H9 (cell line): Measurements from ENCODE around the gene CD7. TPM values are rescaled to one million over a fixed set of nuclear protein-coding genes. Genes with fewer than 3 reads are reported as not detected.

Source experiments
- DNase-seq: peaks from one replicate; pipeline ENCODE4 v3.0.0-alpha.2; 2017
- H2AFZ ChIP-seq: one replicate; pipeline ENCODE4 v1.6.1; 2013; ENCODE audit warnings: mild to moderate bottlenecking, low read length, control low read depth, moderate library complexity
- H2AK5ac ChIP-seq: 2 replicates; pipeline ENCODE4 v1.6.1; 2013; ENCODE audit warnings: low read length, control low read depth, mixed read lengths; ENCODE audit not compliant: insufficient read length
- H2BK120ac ChIP-seq: one replicate; pipeline ENCODE4 v1.6.1; 2013; ENCODE audit warnings: low read depth, mild to moderate bottlenecking, low read length, control low read depth, inconsistent platforms; ENCODE audit not compliant: poor library complexity, severe bottlenecking
- H2BK12ac ChIP-seq: 2 replicates; pipeline ENCODE4 v1.6.1; 2013; ENCODE audit warnings: low read length, control low read depth, mixed read lengths, low read depth; ENCODE audit not compliant: insufficient read length
- H2BK15ac ChIP-seq: 2 replicates; pipeline ENCODE4 v1.6.1; 2013; ENCODE audit warnings: low read depth, low read length, control low read depth
- H2BK20ac ChIP-seq: one replicate; pipeline ENCODE4 v1.6.1; 2013; ENCODE audit warnings: low read depth, mild to moderate bottlenecking, low read length, control low read depth, inconsistent platforms; ENCODE audit not compliant: poor library complexity, severe bottlenecking
- H2BK5ac ChIP-seq: 2 replicates; pipeline ENCODE4 v1.6.1; 2013; ENCODE audit warnings: low read length, control low read depth, mixed read lengths; ENCODE audit not compliant: insufficient read length
- H3K14ac ChIP-seq: 2 replicates; pipeline ENCODE4 v1.6.1; 2013; ENCODE audit warnings: low read length, control low read depth; ENCODE audit not compliant: insufficient read depth
- H3K18ac ChIP-seq: 2 replicates; pipeline ENCODE4 v1.6.1; 2013; ENCODE audit warnings: low read depth, mild to moderate bottlenecking, mixed read lengths, low read length, control low read depth; ENCODE audit not compliant: insufficient read length
- H3K23ac ChIP-seq: 2 replicates; pipeline ENCODE4 v1.6.1; 2013; ENCODE audit warnings: low read length, control low read depth, mixed read lengths, low read depth; ENCODE audit not compliant: insufficient read length
- H3K23me2 ChIP-seq: 2 replicates; pipeline ENCODE4 v1.6.1; 2013; ENCODE audit warnings: low read depth, mild to moderate bottlenecking, mixed read lengths, low read length, control low read depth; ENCODE audit not compliant: insufficient read length, poor library complexity, severe bottlenecking
- H3K27ac ChIP-seq: 2 replicates; pipeline ENCODE4 v1.5.1; 2013; ENCODE audit warnings: low read length, control low read depth, mixed read lengths, low read depth; ENCODE audit not compliant: insufficient read length
- H3K27me3 ChIP-seq: 2 replicates; pipeline ENCODE4 v1.6.1; 2013; ENCODE audit warnings: low read length, control low read depth, inconsistent platforms; ENCODE audit not compliant: insufficient read depth
- H3K4ac ChIP-seq: 2 replicates; pipeline ENCODE4 v1.6.1; 2013; ENCODE audit warnings: low read depth, mild to moderate bottlenecking, control low read depth, inconsistent platforms, low read length, moderate library complexity
- H3K4me1 ChIP-seq: 2 replicates; pipeline ENCODE4 v1.6.1; 2013; ENCODE audit warnings: low read length, control low read depth, inconsistent platforms; ENCODE audit not compliant: insufficient read depth
- H3K4me2 ChIP-seq: 2 replicates; pipeline ENCODE4 v1.6.1; 2013; ENCODE audit warnings: low read length, control low read depth, mixed read lengths; ENCODE audit not compliant: insufficient read length, insufficient read depth
- H3K56ac ChIP-seq: 2 replicates; pipeline ENCODE4 v1.6.1; 2013; ENCODE audit warnings: low read depth, mild to moderate bottlenecking, mixed read lengths, low read length, control low read depth; ENCODE audit not compliant: insufficient read length
- H3K79me1 ChIP-seq: 2 replicates; pipeline ENCODE4 v1.6.1; 2013; ENCODE audit warnings: low read depth, mild to moderate bottlenecking, moderate library complexity, low read length, control low read depth, inconsistent platforms; ENCODE audit not compliant: insufficient read depth, poor library complexity, severe bottlenecking
- H3K79me2 ChIP-seq: 2 replicates; pipeline ENCODE4 v1.6.1; 2013; ENCODE audit warnings: low read length, control low read depth, inconsistent platforms; ENCODE audit not compliant: insufficient read depth
- H3K9ac ChIP-seq: 2 replicates; pipeline ENCODE4 v1.6.1; 2013; ENCODE audit warnings: low read length, control low read depth, mixed read lengths; ENCODE audit not compliant: insufficient read length; ENCODE audit errors: extremely low read depth
- H3K9me3 ChIP-seq: one replicate; pipeline ENCODE4 v1.6.1; 2013; ENCODE audit warnings: low read depth, low read length, inconsistent platforms; ENCODE audit not compliant: control insufficient read depth
- H3T11ph ChIP-seq: one replicate; pipeline ENCODE4 v1.6.1; 2013; ENCODE audit warnings: mild to moderate bottlenecking, low read length, control low read depth, inconsistent platforms
- H4K20me1 ChIP-seq: one replicate; pipeline ENCODE4 v1.6.1; 2013; ENCODE audit not compliant: control insufficient read depth, insufficient read length, insufficient read depth
- H4K5ac ChIP-seq: 2 replicates; pipeline ENCODE4 v1.6.1; 2013; ENCODE audit warnings: low read depth, mild to moderate bottlenecking, mixed read lengths, low read length, control low read depth; ENCODE audit not compliant: insufficient read length
- H4K8ac ChIP-seq: replicated peaks from 2 replicates; pipeline ENCODE4 v1.6.1; 2013; ENCODE audit warnings: low read length, control low read depth, mixed read lengths, low read depth; ENCODE audit not compliant: insufficient read length
- H4K91ac ChIP-seq: 2 replicates; pipeline ENCODE4 v1.6.1; 2013; ENCODE audit warnings: low read depth, mild to moderate bottlenecking, moderate library complexity, mixed read lengths, low read length, control low read depth; ENCODE audit not compliant: insufficient read length
- H3K27ac Mint-ChIP-seq, 3 experiments: 2 replicates in 2 of 3; 3 replicates in 1 of 3; pipeline ENCODE4 v1.8.0; 2020 to 2021; ENCODE audit warnings: mixed read lengths in 3 of 3, mild to moderate bottlenecking in 1 of 3, moderate library complexity in 1 of 3
- H3K27me3 Mint-ChIP-seq: 2 replicates; pipeline ENCODE4 v1.8.0; 2021; ENCODE audit warnings: low read depth, mild to moderate bottlenecking, moderate library complexity, mixed read lengths
- H3K36me3 Mint-ChIP-seq, 3 experiments: 2 replicates in 2 of 3; 3 replicates in 1 of 3; pipeline ENCODE4 v1.8.0; 2020 to 2021; ENCODE audit warnings: low read depth in 3 of 3, mixed read lengths in 3 of 3; ENCODE audit not compliant: insufficient read depth in 1 of 3
- H3K4me1 Mint-ChIP-seq, 2 experiments: 2 replicates each; pipeline ENCODE4 v1.8.0; 2020; ENCODE audit warnings: mixed read lengths in 2 of 2
- H3K4me3 Mint-ChIP-seq, 2 experiments: 2 replicates in 1 of 2; 3 replicates in 1 of 2; pipeline ENCODE4 v1.8.0; 2020 to 2021; ENCODE audit warnings: mild to moderate bottlenecking in 2 of 2, mixed read lengths in 2 of 2, moderate library complexity in 1 of 2
- H3K9me3 Mint-ChIP-seq, 2 experiments: 2 replicates in 1 of 2; 3 replicates in 1 of 2; pipeline ENCODE4 v1.8.0; 2020; ENCODE audit warnings: mild to moderate bottlenecking in 2 of 2, mixed read lengths in 2 of 2, moderate library complexity in 1 of 2
- CTCF ChIP-seq: fragments of 200-600 bp; sonication (generic); conservative IDR thresholded peaks from 3 replicates; pipeline ENCODE4 v1.8.0; 2021; ENCODE audit warnings: antibody characterized with exemption, mild to moderate bottlenecking
- WGBS: extraction: QIAGEN DNeasy Blood & Tissue Kit; methylation state at CpG from one replicate; pipeline ENCODE4 v1.1.7; 2013; ENCODE audit warnings: missing lambda C conversion rate, low lambda C conversion rate, mixed read lengths; ENCODE audit not compliant: insufficient read length; ENCODE audit errors: extremely low coverage; 5-methylcytosine and 5-hydroxymethylcytosine counted together
- total RNA-seq: library from RNA; stranded (reverse); gene quantifications from 2 replicates; pipeline ENCODE4 v1.2.1, GENCODE V29; 2021

Gene CD7
- total RNA-seq, 1 experiment from 2014 or later, result 0.35 TPM

DNA sequence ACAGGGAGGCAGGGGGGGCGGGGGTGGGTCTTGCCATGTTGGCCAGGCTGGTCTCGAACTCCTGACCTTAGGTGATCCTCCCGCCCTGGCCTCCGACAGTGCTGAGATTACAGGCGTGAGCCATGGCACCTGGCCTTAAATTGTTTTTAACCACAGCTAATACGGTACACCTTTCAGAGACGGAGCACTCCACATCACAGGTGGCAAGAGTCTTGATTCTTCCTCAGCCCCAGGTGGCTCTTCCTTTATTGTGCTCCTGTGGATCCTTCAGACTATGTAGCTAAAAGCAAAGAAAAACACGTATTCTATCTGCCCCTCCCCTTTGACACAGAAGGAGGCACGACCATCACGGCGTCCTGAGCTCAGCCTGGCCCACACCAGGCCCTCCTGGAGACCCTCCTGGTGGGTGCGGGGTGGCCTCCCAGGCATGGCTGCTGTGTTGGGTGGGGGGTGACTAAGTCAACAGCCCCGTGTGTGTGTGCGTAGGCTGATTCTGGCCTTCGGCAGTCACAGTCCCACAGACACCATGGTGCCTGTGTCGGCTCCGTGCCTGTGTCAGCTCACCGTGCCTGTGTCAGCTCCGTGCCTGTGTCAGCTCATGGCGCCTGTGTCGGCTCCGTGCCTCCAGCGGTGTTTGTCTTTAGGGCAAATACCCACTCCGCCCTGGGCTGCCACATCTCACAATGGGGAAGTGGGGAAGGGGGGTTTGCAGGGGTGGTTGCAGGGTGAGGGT, 26.9 kb upstream of the CD7 start:
- no peak overlapping the region for H4K91ac ChIP-seq
- H3K79me1 ChIP-seq, result no peaks in the 10 kb centered on the region
- no peaks in the 10 kb centered on the region for H3K27me3 ChIP-seq
- Mint-ChIP-seq H3K27me3 (peaks cover 45% of the 10 kb centered on the region), H3K4me1 (peaks cover 5 to 13% of the 10 kb centered on the region in 2 experiments), H3K4me3 (no peak overlapping the region), H3K36me3 (peaks cover 3 to 8% (median 6%) of the 10 kb centered on the region in 3 experiments; a peak in 5 of 7 replicates), H3K27ac (no peak overlapping the region), H3K9me3 (peaks cover 14 to 15% of the 10 kb centered on the region in 2 experiments)
- H2AFZ ChIP-seq, result no peak overlapping the region
- H3K18ac ChIP-seq, result no peak overlapping the region
- no peak overlapping the region for H3K23ac ChIP-seq
- H3K56ac ChIP-seq, result no peak overlapping the region
- no peak overlapping the region for H2BK15ac ChIP-seq
- no peaks in the 10 kb centered on the region for H3K79me2 ChIP-seq
- no peaks in the 10 kb centered on the region for H3K4me1 ChIP-seq
- no peak overlapping the region for H3T11ph ChIP-seq
- H3K23me2 ChIP-seq, result no peaks in the 10 kb centered on the region
- H3K14ac ChIP-seq, result no peak overlapping the region; the same call in 1 of the 2 replicates
- no peak overlapping the region for H2BK20ac ChIP-seq
- H4K5ac ChIP-seq, result no peak overlapping the region
- H3K4me2 ChIP-seq, result no peak overlapping the region
- no peak overlapping the region for H4K8ac ChIP-seq
- H3K9me3 ChIP-seq, result no peaks in the 10 kb centered on the region
- H3K9ac ChIP-seq, result no peak overlapping the region
- no peak overlapping the region for H2BK120ac ChIP-seq
- no peak overlapping the region for H2BK12ac ChIP-seq
- no peak overlapping the region for H3K4ac ChIP-seq
- no peak overlapping the region for H2AK5ac ChIP-seq
- H4K20me1 ChIP-seq, result no peaks in the 10 kb centered on the region
- no peak overlapping the region for H3K27ac ChIP-seq
- no peak for DNase-seq
- no peak for TF ChIP-seq CTCF
- H2BK5ac ChIP-seq, result no peak overlapping the region
- no CpG with 5 or more reads among the region's 24 CpGs for WGBS
